K562 (cell line): Measurements from ENCODE around the gene MIX23. TPM values are rescaled to one million over a fixed set of nuclear protein-coding genes. Genes with fewer than 3 reads are reported as not detected.
A peak's percentile ranks its signal among the peaks of the same experiment; 100 is the strongest.

ENCODE experiments used
- BCOR ChIP-seq: fragments of 450-650 bp; IDR thresholded peaks from 2 replicates; pipeline ENCODE4 v1.6.1; 2016
- CHAMP1 ChIP-seq: fragments of 450-650 bp; IDR thresholded peaks from 2 replicates; pipeline ENCODE4 v1.6.1; 2016; ENCODE audit warnings: mild to moderate bottlenecking
- HNRNPUL1 ChIP-seq: fragments of 200-400 bp; formaldehyde crosslinking; IDR thresholded peaks from 2 replicates; pipeline ENCODE4 v1.6.1; 2017; ENCODE audit warnings: low read length
- IFI16 ChIP-seq: fragments of 250-450 bp; sonication (Bioruptor Pico); IDR thresholded peaks from 2 replicates; pipeline ENCODE4 v2.1.2; 2022; ENCODE audit warnings: mild to moderate bottlenecking, inconsistent platforms
- KHSRP ChIP-seq: fragments of 450-650 bp; IDR thresholded peaks from 2 replicates; pipeline ENCODE4 v1.6.1; 2017
- MEF2A ChIP-seq: IDR thresholded peaks from 2 replicates; pipeline ENCODE4 v1.6.1; 2011; ENCODE audit warnings: low read depth, mild to moderate bottlenecking, low read length, moderate library complexity; ENCODE audit not compliant: control insufficient read depth
- MITF ChIP-seq: IDR thresholded peaks from 2 replicates; pipeline ENCODE4 v1.6.1; 2014; ENCODE audit warnings: antibody characterized with exemption
- NR3C1 ChIP-seq: sonication (generic); formaldehyde crosslinking; IDR thresholded peaks from 2 replicates; pipeline ENCODE4 v1.8.1; 2022; ENCODE audit warnings: missing genetic modification reagents
- SETDB1 ChIP-seq: IDR thresholded peaks from one replicate; pipeline ENCODE4 v1.6.1; 2012; ENCODE audit warnings: low read length, control low read depth, inconsistent platforms
- TAL1 ChIP-seq: fragments of 450-650 bp; IDR thresholded peaks from 2 replicates; pipeline ENCODE4 v1.6.1; 2016; ENCODE audit warnings: mild to moderate bottlenecking
- ZNF184 ChIP-seq: sonication (generic); formaldehyde crosslinking; IDR thresholded peaks from 2 replicates; pipeline ENCODE4 v1.5.0; 2020; ENCODE audit warnings: missing genetic modification reagents
- ZNF23 ChIP-seq: fragments of 250-450 bp; sonication (Bioruptor Pico); IDR thresholded peaks from 2 replicates; pipeline ENCODE4 v1.4.0; 2020; ENCODE audit warnings: mild to moderate bottlenecking
- ZNF449 ChIP-seq: fragments of 250-450 bp; sonication (Bioruptor Pico); IDR thresholded peaks from 2 replicates; pipeline ENCODE4 v1.8.0; 2022; ENCODE audit warnings: moderate library complexity, mild to moderate bottlenecking, inconsistent platforms
- ZNF561 ChIP-seq: fragments of 450-650 bp; formaldehyde crosslinking; conservative IDR thresholded peaks from 2 replicates; pipeline ENCODE4 v1.4.0; 2020; ENCODE audit warnings: mild to moderate bottlenecking, moderate library complexity
- ZNF609 ChIP-seq: sonication (generic); formaldehyde crosslinking; IDR thresholded peaks from 2 replicates; pipeline ENCODE4 v1.8.1; 2023; ENCODE audit warnings: missing genetic modification reagents, mild to moderate bottlenecking, borderline replicate concordance
- ZNF830 ChIP-seq: fragments of 250-450 bp; sonication (Bioruptor Pico); IDR thresholded peaks from 2 replicates; pipeline ENCODE4 v1.5.0; 2021; ENCODE audit warnings: mild to moderate bottlenecking
- polyA plus RNA-seq, 8 experiments: library from polyadenylated mRNA; depleted of rRNA in 4 of 8; stranded (reverse) in 5 of 8; unstranded in 3 of 8; fragments of >200 nt; fragmentation: Nextera tagmentation in 2 of 8; fragmentation: Illumina TruSeq in 1 of 8; extraction: Ambion mirVana in 2 of 8; extraction: Trizol in 1 of 8; gene quantifications; 2 replicates each; pipeline versions ENCODE4 v1.2.1 to v1.2.3, GENCODE V29; 2011 to 2014; ENCODE audit warnings: inconsistent platforms in 1 of 8, missing spikeins in 1 of 8
- total RNA-seq, 7 experiments: library from RNA; depleted of rRNA in 6 of 7; stranded (reverse); fragments of >200 nt in 6 of 7; fragmentation: Illumina TruSeq in 2 of 7; extraction: Trizol in 2 of 7; gene quantifications; 2 replicates each; pipeline versions ENCODE4 v1.2.1 to v1.2.3, GENCODE V29; 2011 to 2021; ENCODE audit warnings: low replicate concordance in 1 of 7

MIX23 gene
- total and polyA plus RNA-seq, 9 of the 15 experiments (the other 6 are each of a cell fraction or from before 2014, with no cell fraction given): 45.5 to 185 (median 106) TPM

- TF ChIP-seq CHAMP1 (no peak), BCOR (no peak), ZNF184 (CRISPR knock-in tag) (no peak), IFI16 (CRISPR knock-in tag) (no peak), ZNF609 (CRISPR knock-in tag) (no peak), MITF (no peak), TAL1 (no peak), ZNF561 (CRISPR knock-in tag) (no peak), ZNF449 (CRISPR knock-in tag) (no peak), SETDB1 (no peak), MEF2A (no peak), ZNF830 (CRISPR knock-in tag) (no peak), HNRNPUL1 (no peak), NR3C1 (CRISPR knock-in tag) (0 out of 2 replicates have a peak, but pooled peaks have one; percentile 34), ZNF23 (no peak), KHSRP (no peak)
These were observed 1.0 kb upstream of the MIX23 start, which contains the start of gene FAM162A (continued) for GRCh38 chr3:122383771-122384697.
